ENCODE results near the gene PIK3AP1. TPM values are rescaled to one million over a fixed set of nuclear protein-coding genes. Genes with fewer than 3 reads are reported as not detected.
A peak's percentile ranks its signal among the peaks of the same experiment; 100 is the strongest.

Gene PIK3AP1
- total RNA-seq, 1 donor from 2014 or later = 3.8 TPM

DNA sequence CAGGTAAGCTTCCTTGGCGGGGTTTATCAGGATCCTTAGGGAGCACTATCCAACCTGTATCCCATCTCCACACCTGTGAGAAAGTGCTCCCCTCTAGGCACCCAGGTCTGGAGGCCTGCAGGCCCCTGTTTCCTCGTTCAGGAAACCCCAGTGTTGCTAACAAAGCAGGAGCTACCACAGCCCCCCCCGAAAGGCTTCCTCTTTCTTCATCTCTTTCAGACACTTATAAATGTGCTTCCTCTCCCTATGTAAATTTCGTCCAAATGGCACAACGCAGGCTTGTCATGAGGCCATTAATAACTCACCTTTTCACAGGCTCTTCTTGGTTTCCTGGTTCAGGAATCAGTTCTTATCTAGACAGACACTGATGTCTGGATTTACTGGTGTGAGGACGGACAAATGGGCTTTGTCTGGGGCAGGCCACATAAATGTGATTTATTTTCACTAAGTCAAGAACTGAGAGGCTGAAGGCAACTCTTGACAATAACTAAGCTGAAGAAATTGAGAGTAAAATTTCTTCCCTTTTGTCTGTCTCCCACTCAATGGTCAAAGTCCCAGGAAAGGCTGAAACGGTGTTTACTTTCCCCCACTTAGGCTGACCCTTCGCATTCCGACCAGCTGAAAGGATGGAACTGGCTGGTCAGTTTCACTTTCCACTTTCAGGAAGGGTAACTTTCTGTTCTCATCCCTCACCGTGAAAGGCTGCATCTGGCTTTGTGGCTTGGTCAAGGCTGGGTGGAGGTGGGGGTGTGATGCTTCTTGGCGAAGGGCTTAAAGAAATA lies 46.8 kb downstream of the PIK3AP1 start:
- DNase-seq (ENCODE audit: low spot score) = peak; percentile 9
- Histone ChIP-seq H3K36me3 (no peaks in the 10 kb centered on the region), H3K4me3 (no peak overlapping the region), H2AFZ (replicated peaks) (no peak overlapping the region), H4K20me1 (ENCODE audit: low read depth) (no peaks in the 10 kb centered on the region), H3K9ac (no peak overlapping the region), H3K79me2 (ENCODE audit: low read depth) (no peaks in the 10 kb centered on the region), H3K4me1 (peaks cover 3% of the 10 kb centered on the region), H3K27me3 (no peaks in the 10 kb centered on the region), H3K27ac (no peak overlapping the region), H3K9me3 (ENCODE audit: low read depth) (no peaks in the 10 kb centered on the region), H3F3A (ENCODE audit: low read depth) (no peaks in the 10 kb centered on the region), H3K4me2 (no peak overlapping the region)
- H3K27ac Mint-ChIP-seq = peak overlapping the region; percentile 72
- H3K4me3 Mint-ChIP-seq = no peak overlapping the region
- TF ChIP-seq CTCF (IDR thresholded peaks at IDR 0.05) (no peak), EZH2 (IDR thresholded peaks at IDR 0.05) (no peak), EZH2phosphoT487 (IDR thresholded peaks at IDR 0.05) (no peak)
- no peaks in the 10 kb centered on the region for H3K9me3 Mint-ChIP-seq
- H3K27me3 Mint-ChIP-seq (ENCODE audit: insufficient read depth, low read depth) = peaks cover 2% of the 10 kb centered on the region
- H3K36me3 Mint-ChIP-seq = no peaks in the 10 kb centered on the region
- peaks cover 22% of the 10 kb centered on the region for H3K4me1 Mint-ChIP-seq

DNA sequence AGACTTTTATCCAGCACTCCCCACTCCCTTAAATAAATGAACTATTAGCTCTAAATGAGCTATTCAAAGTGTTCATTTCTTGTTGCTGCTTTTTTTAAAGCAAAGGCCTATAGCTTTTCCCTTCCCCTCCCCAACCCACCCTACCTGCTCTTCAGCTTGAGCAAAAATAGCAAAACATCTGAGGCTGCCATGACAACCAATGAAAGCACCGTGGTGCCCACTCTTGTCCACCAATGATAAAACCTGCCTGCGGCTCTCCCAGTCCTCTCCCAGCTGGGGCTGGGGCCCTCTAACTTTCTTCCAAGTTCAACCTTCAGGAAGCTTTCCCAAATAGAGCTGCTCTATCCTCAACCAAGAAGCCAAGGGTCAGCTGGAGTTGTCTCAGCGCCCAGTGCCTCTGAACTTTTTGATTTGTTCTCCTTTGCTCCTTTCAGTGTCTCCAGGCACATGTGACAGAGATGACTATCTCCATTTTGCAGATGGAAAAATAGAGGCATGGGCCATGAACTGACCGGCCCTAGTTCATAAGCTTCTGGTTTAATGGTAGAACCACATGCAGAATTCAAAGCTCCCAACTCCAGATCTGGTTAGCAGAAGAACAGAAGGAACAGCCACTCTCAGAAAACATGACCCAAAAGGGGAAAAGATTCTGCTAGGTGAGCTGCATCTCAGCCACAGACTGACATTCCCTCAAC lies 47.7 kb downstream of the PIK3AP1 start:
- Mint-ChIP-seq H3K4me3 (no peak overlapping the region), H3K27me3 (ENCODE audit: insufficient read depth, low read depth) (peaks cover 2% of the 10 kb centered on the region), H3K4me1 (peaks cover 22% of the 10 kb centered on the region), H3K9me3 (no peaks in the 10 kb centered on the region), H3K36me3 (no peaks in the 10 kb centered on the region), H3K27ac (peak overlapping the region; percentile 25)
- Histone ChIP-seq H3K4me2 (no peak overlapping the region), H2AFZ (replicated peaks) (no peak overlapping the region), H3K9me3 (ENCODE audit: low read depth) (no peaks in the 10 kb centered on the region), H3K4me1 (peaks cover 3% of the 10 kb centered on the region), H3K9ac (no peak overlapping the region), H3K36me3 (no peaks in the 10 kb centered on the region), H3K27me3 (no peaks in the 10 kb centered on the region), H3K79me2 (ENCODE audit: low read depth) (no peaks in the 10 kb centered on the region), H4K20me1 (ENCODE audit: low read depth) (no peaks in the 10 kb centered on the region), H3F3A (ENCODE audit: low read depth) (no peaks in the 10 kb centered on the region), H3K27ac (no peak overlapping the region), H3K4me3 (no peak overlapping the region)
- no peak for TF ChIP-seq CTCF (IDR thresholded peaks at IDR 0.05)
- no peak for DNase-seq (ENCODE audit: low spot score)

- H3K27ac Mint-ChIP-seq = no peak overlapping the region
- H3K36me3 Mint-ChIP-seq = no peaks in the 10 kb centered on the region
- Histone ChIP-seq H4K20me1 (ENCODE audit: low read depth) (no peaks in the 10 kb centered on the region), H3K27ac (no peak overlapping the region), H3K27me3 (no peaks in the 10 kb centered on the region), H3K79me2 (ENCODE audit: low read depth) (no peaks in the 10 kb centered on the region), H3F3A (ENCODE audit: low read depth) (no peaks in the 10 kb centered on the region), H2AFZ (replicated peaks) (no peak overlapping the region), H3K9ac (no peak overlapping the region), H3K4me3 (no peak overlapping the region), H3K36me3 (no peaks in the 10 kb centered on the region), H3K9me3 (ENCODE audit: low read depth) (no peaks in the 10 kb centered on the region), H3K4me1 (peaks cover 3% of the 10 kb centered on the region), H3K4me2 (no peak overlapping the region)
- H3K9me3 Mint-ChIP-seq = no peaks in the 10 kb centered on the region
- no peak for DNase-seq (ENCODE audit: low spot score)
- TF ChIP-seq CTCF (IDR thresholded peaks at IDR 0.05) (no peak), EZH2 (IDR thresholded peaks at IDR 0.05) (no peak), EZH2phosphoT487 (IDR thresholded peaks at IDR 0.05) (no peak)
- H3K27me3 Mint-ChIP-seq (ENCODE audit: insufficient read depth, low read depth) = peaks cover 2% of the 10 kb centered on the region
- no peak overlapping the region for H3K4me3 Mint-ChIP-seq
- H3K4me1 Mint-ChIP-seq = peaks cover 22% of the 10 kb centered on the region
These were observed 49.0 kb downstream of the PIK3AP1 start for GRCh38 chr10:96671211-96671890.
